EH (cell line): ENCODE results near the gene MIA.
"Not testable (repeated sequence)": the region's sequence is repeated elsewhere in the genome, so short reads cannot be mapped to it uniquely, and the experiment has no call there.

Experiments
- DNase-seq: peaks from one replicate; pipeline ENCODE4 v3.0.0-alpha.2; 2015; ENCODE audit warnings: low read depth

The MIA gene

GRCh38 chr19:40803857-40804782, 28.8 kb downstream of the MIA start:
- no peak for DNase-seq

GRCh38 chr19:40804783-40805242, 29.5 kb downstream of the MIA start:
- no peak for DNase-seq

GRCh38 chr19:40805258-40805868, 30.0 kb downstream of the MIA start:
- DNase-seq = no peak

- DNase-seq = peak; percentile 99
Measured at GRCh38 chr19:40806423-40807146, 31.3 kb downstream of the MIA start.

GRCh38 chr19:40807147-40808020, 32.1 kb downstream of the MIA start:
- DNase-seq = no peak

- no peak for DNase-seq
Measured at GRCh38 chr19:40808021-40808325, 32.7 kb downstream of the MIA start.

- no peak for DNase-seq
Measured at GRCh38 chr19:40808497-40808896, 33.2 kb downstream of the MIA start.

GRCh38 chr19:40809358-40810086, 34.2 kb downstream of the MIA start:
- no peak for DNase-seq

GRCh38 chr19:40810160-40810559, 34.8 kb downstream of the MIA start:
- no peak for DNase-seq

GRCh38 chr19:40810649-40811408, 35.5 kb downstream of the MIA start:
- peak; percentile 90 for DNase-seq

- no peak for DNase-seq
Measured at GRCh38 chr19:40811478-40812341, 36.4 kb downstream of the MIA start.

GRCh38 chr19:40812571-40812970, 37.2 kb downstream of the MIA start:
- DNase-seq = not testable (repeated sequence)

GRCh38 chr19:40813182-40813581, 37.9 kb downstream of the MIA start:
- DNase-seq = no peak

- no peak for DNase-seq
Measured at GRCh38 chr19:40815223-40815622, 39.9 kb downstream of the MIA start.

- DNase-seq = peak; percentile 50
Measured at GRCh38 chr19:40818480-40819399, 43.4 kb downstream of the MIA start.

GRCh38 chr19:40819479-40820234, 44.3 kb downstream of the MIA start:
- DNase-seq = peak; percentile 50

GRCh38 chr19:40822161-40822560, 46.8 kb downstream of the MIA start:
- DNase-seq = no peak
